ENCODE results near the gene TMEM51. TPM values are rescaled to one million over a fixed set of nuclear protein-coding genes. Genes with fewer than 3 reads are reported as not detected.

The TMEM51 gene
- polyA plus RNA-seq, 1 donor (not counting 4 experiments of a cell fraction or from before 2014, with no cell fraction given) = 12.9 TPM

GRCh38 chr1:15213341-15213821 lies 59.8 kb downstream of the TMEM51 start:
- Histone ChIP-seq H3K4me3 (ENCODE audit: control insufficient read depth in 2 of 3, extremely low read depth in 1 of 3, insufficient read depth in 2 of 3, low read depth in 1 of 3, low read length in 3 of 3) (no peak overlapping the region), H2AFZ (ENCODE audit: control insufficient read depth, low read length) (no peak overlapping the region), H3K9ac (ENCODE audit: control insufficient read depth, extremely low read depth, insufficient read depth, low read length) (no peak overlapping the region), H3K27ac (ENCODE audit: control insufficient read depth, insufficient read depth, low read length) (no peak overlapping the region), H3K9me1 (ENCODE audit: control insufficient read depth, extremely low read depth, insufficient read depth, low read length) (no peaks in the 10 kb centered on the region), H3K4me2 (ENCODE audit: control insufficient read depth, extremely low read depth, insufficient read depth, low read depth, low read length) (no peak overlapping the region), H4K20me1 (ENCODE audit: control insufficient read depth, extremely low read depth, insufficient read depth, low read length) (no peaks in the 10 kb centered on the region), H3K36me3 (ENCODE audit: control insufficient read depth in 2 of 2, extremely low read depth in 1 of 2, insufficient read depth in 2 of 2, low read length in 2 of 2) (peaks cover 3% of the 10 kb centered on the region in 2 experiments), H3K4me1 (ENCODE audit: control insufficient read depth, extremely low read depth, insufficient read depth, low read length) (no peaks in the 10 kb centered on the region), H3K9me3 (ENCODE audit: control insufficient read depth, low read depth, low read length) (no peaks in the 10 kb centered on the region), H3K27me3 (ENCODE audit: control insufficient read depth, extremely low read depth, insufficient read depth, low read length) (no peaks in the 10 kb centered on the region), H3K79me2 (ENCODE audit: control insufficient read depth, insufficient read depth, low read length) (peaks cover 19% of the 10 kb centered on the region)
- DNase-seq (ENCODE audit: low read depth, low spot score) (no peak), FAIRE-seq (no peak)
- dilution Hi-C loops (cut with MboI; ENCODE audit: extremely low pct_ligation_motif_present, low sequenced_read_pairs) = no loop called here
- no peak for TF ChIP-seq CTCF (optimal IDR thresholded peaks at IDR 0.05 in 1 of 3, IDR thresholded peaks at IDR 0.05 in 1 of 3, conservative IDR thresholded peaks at IDR 0.05 in 1 of 3; ENCODE audit: extremely low read depth in 1 of 3, insufficient read depth in 2 of 3, low read length in 3 of 3)
- no peak for TF ChIP-seq EZH2 (IDR thresholded peaks at IDR 0.05; ENCODE audit: low read length)

- Histone ChIP-seq H3K9me3 (ENCODE audit: control insufficient read depth, low read depth, low read length) (no peaks in the 10 kb centered on the region), H4K20me1 (ENCODE audit: control insufficient read depth, extremely low read depth, insufficient read depth, low read length) (no peaks in the 10 kb centered on the region), H3K9me1 (ENCODE audit: control insufficient read depth, extremely low read depth, insufficient read depth, low read length) (no peaks in the 10 kb centered on the region), H3K4me3 (ENCODE audit: control insufficient read depth in 2 of 3, extremely low read depth in 1 of 3, insufficient read depth in 2 of 3, low read depth in 1 of 3, low read length in 3 of 3) (no peak overlapping the region), H3K27me3 (ENCODE audit: control insufficient read depth, extremely low read depth, insufficient read depth, low read length) (no peaks in the 10 kb centered on the region), H3K36me3 (ENCODE audit: control insufficient read depth in 2 of 2, extremely low read depth in 1 of 2, insufficient read depth in 2 of 2, low read length in 2 of 2) (peaks cover 3 to 10% of the 10 kb centered on the region in 2 experiments), H3K9ac (ENCODE audit: control insufficient read depth, extremely low read depth, insufficient read depth, low read length) (no peak overlapping the region), H3K4me2 (ENCODE audit: control insufficient read depth, extremely low read depth, insufficient read depth, low read depth, low read length) (no peak overlapping the region), H3K27ac (ENCODE audit: control insufficient read depth, insufficient read depth, low read length) (no peak overlapping the region), H2AFZ (ENCODE audit: control insufficient read depth, low read length) (no peak overlapping the region), H3K4me1 (ENCODE audit: control insufficient read depth, extremely low read depth, insufficient read depth, low read length) (no peaks in the 10 kb centered on the region), H3K79me2 (ENCODE audit: control insufficient read depth, insufficient read depth, low read length) (peaks cover 15% of the 10 kb centered on the region)
- TF ChIP-seq EZH2 (IDR thresholded peaks at IDR 0.05; ENCODE audit: low read length) = no peak
- TF ChIP-seq CTCF (optimal IDR thresholded peaks at IDR 0.05 in 1 of 3, IDR thresholded peaks at IDR 0.05 in 1 of 3, conservative IDR thresholded peaks at IDR 0.05 in 1 of 3; ENCODE audit: extremely low read depth in 1 of 3, insufficient read depth in 2 of 3, low read length in 3 of 3) = no peak
- DNase-seq (ENCODE audit: low read depth, low spot score) (no peak), FAIRE-seq (no peak)
- dilution Hi-C loops (cut with MboI; ENCODE audit: extremely low pct_ligation_motif_present, low sequenced_read_pairs) = no loop called here
Observed at GRCh38 chr1:15214527-15214926, 61.0 kb downstream of the TMEM51 start.

Measured in keratinocyte (primary cell).